NCI-H128 (cell line): ENCODE data around the gene SIGLEC9.

Experiments used
- DNase-seq: peaks from one replicate; lab custom pipeline; 2025; ENCODE audit not compliant: unreplicated experiment; lab: John Stamatoyannopoulos, UW

The SIGLEC9 gene

DNA sequence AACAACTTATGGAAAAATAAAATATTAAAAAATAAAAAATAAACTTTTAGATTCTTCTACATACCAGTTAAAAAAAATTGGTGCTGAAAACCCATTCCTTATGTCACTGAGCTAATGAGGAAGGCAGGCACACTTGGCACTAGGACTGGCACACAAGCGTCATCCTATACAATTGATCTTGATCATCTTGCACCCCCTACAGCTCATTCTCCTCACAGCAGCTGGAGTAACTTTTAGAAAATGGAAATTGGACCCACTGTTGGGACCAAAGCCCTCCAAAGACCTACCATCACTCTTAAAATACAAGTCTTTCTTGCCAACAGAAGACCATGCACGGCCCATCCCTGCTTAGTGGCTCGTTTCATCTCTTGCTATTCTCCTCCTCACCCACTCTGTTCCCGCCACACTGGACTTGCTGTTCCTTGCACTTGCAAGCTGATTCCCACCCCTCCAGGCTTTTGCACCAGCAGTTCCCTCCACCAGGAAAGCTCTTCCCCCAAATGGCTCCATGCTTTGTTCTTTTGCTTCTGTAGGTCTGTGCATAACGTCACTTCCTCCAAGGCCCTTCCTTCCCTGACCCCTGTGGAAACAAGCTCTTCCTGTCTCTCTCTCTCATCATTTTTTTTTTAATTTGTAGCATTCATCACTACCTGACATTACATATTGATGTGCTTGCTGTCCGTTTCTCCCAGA is 28.1 kb upstream of the SIGLEC9 start:
- no peak for DNase-seq

GRCh38 chr19:51097166-51097738 is 27.5 kb upstream of the SIGLEC9 start:
- DNase-seq = no peak

DNA sequence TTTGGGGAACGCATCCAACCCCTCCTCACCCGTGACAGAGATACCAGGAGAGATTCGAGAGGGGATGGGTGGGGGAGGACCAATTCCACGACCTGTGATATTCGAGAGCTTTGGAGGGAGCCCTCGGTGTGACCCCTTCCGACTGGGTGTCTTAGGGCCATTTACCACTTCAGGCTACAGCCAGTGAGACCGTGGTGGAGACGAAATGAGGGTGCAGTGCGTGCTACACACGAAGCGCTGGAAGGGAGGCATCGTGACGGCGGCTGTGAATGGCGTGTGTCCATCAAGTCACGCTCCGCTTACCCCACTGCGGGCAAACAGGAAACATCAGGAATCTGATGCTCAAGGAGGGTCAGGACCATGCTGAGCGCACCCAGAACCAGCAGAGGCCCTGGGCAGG is 26.9 kb upstream of the SIGLEC9 start:
- no peak for DNase-seq

DNA sequence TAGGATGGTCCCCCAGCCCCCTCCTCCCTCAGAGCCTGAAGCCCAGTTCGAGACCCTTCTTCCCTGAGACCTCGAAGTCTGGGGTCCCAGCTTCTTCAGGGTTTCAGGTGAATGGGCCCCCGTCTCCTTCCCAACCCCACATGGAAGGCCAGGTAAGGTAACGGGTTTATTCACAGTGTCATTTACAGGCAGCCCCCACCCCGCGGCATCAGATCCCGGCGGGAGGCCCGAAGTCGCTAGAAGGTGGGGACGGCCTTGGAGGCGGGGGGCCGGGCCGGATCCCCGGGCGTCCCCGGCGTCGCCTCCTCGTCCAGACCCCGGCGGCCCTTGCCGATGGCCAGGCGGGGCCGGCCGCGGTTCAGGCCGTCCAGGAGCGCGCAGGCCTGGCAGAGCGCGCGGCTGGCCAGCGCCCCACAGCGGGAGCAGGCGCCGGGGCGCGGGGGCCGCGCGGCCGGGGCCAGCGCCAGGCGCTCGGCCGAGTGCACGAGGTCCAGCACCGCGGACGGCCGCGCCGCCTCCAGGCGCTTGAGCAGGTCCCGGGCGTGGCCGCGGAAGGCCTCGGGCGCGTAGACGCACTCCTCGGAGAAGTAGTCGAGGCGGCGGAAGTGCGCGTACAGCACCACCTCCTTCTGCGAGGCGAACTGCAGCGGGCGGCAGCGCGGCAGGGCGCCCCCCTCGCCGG is 26.2 kb upstream of the SIGLEC9 start:
- DNase-seq = no peak

DNA sequence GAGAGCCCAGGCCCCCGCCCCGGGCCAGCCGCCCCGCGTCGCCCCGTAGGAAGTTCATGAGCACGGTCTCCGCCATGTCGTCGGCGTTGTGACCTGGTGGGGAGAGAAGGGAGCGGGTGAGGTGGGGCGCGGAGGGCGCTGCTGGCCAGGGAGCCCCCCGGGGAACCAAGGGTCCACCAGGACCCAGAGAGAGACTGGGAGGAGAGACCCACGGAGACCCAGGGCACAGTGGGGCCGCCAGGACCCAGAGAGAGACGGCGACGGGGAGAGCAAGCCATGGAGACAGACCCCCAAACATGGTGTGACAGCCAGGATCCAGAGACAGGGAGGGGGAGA is 25.7 kb upstream of the SIGLEC9 start:
- no peak for DNase-seq

DNA sequence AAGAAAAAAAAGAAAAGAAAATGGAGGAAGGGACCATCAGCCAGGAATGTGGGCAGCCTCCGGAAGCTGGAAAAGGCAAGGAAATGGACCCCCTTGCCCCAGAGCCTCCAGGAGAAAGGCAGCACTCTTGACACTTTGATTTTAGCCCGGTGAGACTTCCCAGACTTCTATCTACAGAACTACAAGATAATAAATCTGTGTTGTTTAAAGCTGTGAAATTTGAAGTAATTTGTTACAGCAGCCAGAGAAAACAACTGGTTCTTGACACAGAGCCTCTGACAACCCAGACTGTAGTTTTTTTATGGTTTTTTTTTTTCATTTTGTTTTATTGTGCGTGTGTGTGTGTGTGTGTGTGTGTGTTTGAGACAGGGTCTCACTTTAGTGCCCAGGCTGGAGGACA is 24.1 kb upstream of the SIGLEC9 start:
- no peak for DNase-seq

DNA sequence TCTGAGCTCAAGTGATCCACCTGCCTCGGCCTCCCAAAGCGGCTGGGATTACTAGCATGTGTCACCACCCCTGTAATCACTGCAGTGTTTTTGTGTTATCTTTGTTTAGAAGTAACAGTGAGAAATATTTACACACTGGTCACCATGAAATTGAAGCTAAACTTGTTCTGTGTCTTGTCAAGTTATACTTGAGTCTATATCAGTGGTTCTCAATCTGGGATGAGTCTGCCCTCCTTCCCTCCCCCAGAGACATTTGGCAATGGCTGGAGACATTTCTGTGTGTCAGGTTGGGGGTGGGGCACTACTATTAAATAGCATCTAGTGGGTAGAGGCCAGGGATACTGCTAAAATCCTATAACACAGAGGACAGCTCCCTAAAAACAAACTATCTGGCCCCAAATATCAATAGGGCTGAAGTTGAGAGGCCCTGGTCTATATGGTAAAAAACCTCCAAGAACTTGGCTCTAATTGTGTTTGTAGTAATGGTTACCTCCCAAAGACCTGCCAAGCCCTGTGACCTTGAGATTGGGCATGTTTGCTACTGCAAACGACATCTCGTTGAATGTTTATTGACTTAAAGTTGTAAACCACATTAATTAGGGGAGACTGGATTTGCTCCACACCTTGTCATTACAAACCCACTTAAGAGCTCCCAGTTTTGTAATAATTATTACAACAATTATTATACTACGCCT is 23.4 kb upstream of the SIGLEC9 start:
- no peak for DNase-seq

DNA sequence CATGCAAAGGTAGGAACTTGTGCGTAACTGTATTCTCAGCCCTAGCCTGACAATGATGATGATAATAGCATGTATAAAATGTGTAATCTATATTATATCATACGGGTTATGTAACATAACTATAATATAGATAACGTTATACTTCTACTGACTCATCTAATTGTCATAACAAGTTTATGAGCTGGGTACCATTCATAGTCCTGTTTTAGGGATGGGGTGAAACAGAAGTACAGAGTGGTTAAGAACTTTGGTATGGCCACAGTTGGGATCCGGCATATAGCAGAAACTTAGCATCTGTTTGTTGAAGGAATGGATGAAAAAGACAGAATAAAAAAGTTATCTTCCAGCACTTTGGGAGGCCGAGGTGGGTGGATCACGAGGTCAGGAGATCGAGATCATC is 21.7 kb upstream of the SIGLEC9 start:
- DNase-seq = no peak

DNA sequence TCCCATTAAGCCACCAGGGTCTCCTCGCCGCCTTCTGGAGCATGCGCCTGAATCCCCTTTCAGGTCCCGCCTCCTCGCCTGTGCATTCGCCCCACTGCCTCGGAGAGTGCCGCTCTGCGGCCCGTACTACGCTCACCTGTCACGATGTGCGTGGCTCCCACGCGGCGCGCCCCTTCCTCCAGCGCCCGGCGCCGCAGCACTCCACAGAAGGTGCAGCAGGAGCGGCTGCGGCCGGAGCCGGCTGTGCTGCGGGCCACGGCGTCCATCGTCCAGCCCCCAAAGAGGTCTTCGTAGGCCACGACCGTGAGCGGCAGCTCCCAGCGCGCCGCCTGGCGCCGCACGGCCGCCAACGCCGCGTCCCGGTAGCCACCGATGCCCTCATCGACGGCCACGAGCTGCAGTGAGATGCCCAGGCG is 20.8 kb upstream of the SIGLEC9 start:
- no peak for DNase-seq

DNA sequence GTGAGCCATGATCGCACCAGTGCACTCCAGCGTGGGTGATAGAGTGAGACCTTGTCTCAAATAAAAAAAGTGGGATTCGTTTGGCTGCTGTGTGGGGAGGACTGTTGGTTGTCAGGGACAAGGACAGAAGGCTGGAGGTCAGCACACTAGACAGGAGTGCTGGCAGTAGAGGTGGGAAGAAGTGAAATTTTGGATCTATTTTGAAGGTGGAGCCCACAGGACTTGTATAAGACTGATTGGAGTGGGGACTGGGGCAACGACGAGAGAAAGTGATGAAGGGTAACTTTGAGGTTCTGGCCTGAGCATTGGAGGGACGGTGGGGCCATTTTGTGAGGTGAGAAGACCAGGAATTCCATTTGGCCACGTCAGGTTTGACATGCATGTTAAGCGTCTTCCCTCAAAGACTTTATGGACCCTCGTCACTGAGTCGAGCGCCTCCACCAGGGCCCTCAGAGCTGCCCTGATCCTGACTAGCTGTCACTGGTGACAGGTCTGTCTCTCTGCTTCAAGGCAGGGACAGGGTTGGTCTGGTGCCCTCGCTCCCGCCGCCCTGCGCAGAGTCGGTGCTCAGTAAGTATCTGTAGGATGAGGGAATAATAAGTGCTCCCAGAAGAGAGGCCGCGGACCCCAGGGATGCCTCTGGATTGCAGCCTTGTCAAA is 17.2 kb upstream of the SIGLEC9 start:
- no peak for DNase-seq

DNA sequence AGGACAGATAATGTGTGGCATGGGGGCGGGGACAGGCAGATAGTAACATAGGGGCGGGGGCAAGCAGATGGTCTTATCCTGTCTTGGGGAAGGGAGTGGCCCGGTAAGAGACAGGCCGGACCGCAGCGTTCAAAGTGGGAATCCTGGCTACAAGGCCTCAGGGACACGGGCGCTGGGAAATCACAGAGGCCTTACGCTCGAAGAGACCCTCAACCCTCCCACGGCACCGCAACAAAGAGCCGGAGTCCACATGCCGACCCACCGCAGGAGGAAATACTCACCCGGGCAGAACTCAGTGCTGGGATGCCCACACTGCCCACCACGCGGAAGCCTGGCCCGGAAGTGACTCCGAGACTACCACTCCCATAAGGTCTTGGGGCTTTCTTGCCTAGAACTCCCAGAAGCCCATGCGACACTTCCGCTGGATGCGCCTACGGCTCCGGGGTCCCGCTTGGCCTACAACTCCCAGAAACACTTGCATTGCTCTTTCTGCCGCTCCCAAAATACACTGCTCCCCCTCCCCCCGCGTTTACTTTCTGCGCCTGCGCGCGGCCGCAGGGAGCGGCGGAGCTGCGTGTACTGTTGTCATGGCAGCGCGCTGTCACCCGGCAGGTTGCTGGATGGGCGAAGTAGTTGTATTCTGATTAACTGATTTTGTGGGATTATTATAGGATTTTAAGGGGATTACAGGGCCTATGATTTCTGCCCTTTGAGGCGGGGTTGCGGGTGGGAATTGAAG is 16.5 kb upstream of the SIGLEC9 start, which contains the start of gene CTU1:
TSS of gene CTU1 (minus strand) at position 344 of the 739 bp plus-strand sequence. CDS start 3,840 bp downstream, outside the sequence.
- DNase-seq = peak; percentile 95

DNA sequence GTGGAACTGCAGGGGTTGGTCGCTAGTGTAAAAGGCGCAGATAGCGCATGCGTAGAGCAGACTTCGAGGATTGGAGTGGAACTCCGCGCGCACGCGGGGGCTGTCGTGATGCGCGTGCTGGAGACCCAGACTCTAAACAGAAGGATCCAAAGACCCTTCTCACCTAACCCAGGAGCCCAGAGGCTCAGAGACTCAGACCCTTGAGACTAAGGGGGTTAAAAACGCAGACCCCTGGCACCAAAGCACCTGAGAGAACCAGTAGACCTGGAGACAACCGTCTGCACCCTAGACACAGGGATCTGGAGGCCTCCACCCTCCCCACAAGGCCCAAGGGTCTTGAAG is 15.9 kb upstream of the SIGLEC9 start:
- no peak for DNase-seq

DNA sequence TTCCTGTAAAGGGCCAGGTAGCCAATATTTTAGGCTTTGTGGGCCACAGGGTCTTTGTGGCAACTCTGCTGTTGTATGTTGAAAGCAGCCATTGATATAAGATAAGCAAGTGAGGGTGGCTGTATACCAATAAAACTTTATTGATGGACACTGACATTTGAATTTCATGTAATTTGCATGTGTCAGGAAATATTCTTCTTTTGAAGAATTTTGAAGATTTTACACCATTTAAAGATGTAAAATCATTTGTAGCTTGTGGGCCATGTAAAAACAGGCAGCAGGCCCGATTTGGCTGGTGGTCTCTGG is 14.1 kb upstream of the SIGLEC9 start:
- DNase-seq = no peak

- DNase-seq = no peak
Measured at GRCh38 chr19:51111606-51112005, 13.1 kb upstream of the SIGLEC9 start.

- DNase-seq = no peak
Measured at GRCh38 chr19:51114087-51114729, 10.5 kb upstream of the SIGLEC9 start.

- no peak for DNase-seq
Measured at GRCh38 chr19:51116736-51117286, 7.9 kb upstream of the SIGLEC9 start.

- no peak for DNase-seq
Measured at GRCh38 chr19:51119101-51119500, 5.6 kb upstream of the SIGLEC9 start.

DNA sequence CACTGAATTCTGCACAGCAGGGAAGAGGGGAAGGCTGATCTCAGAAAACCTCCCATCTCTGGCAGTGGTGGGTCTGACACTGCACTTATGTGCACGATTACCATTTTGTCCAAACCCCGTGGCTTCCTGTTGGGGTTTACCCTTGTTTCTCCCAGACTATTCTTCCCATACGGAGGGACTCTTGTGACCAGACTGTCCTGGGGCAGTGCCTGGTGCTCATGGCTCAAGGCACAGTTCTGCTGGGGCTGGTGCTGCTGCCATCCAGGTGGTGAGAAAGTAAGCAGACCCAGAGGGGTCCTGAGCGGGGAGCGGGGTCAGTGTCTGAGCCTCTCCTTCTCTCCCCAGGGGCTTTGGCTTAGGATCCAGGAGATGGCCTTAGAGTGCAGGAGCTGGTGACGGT is 5.1 kb upstream of the SIGLEC9 start:
- no peak for DNase-seq

- DNase-seq = no peak
Measured at GRCh38 chr19:51120160-51120559, 4.5 kb upstream of the SIGLEC9 start.

GRCh38 chr19:51121257-51121656 is 3.4 kb upstream of the SIGLEC9 start:
- DNase-seq = no peak
